ENCODE measurements around the gene CSNK2A3.

GRCh38 chr11:11322101-11322500, 30.9 kb downstream of the CSNK2A3 start:
- TF ChIP-seq CTCF (conservative IDR thresholded peaks at IDR 0.05; ENCODE audit: low read depth, low read length) (no peak), EZH2 (IDR thresholded peaks at IDR 0.05; ENCODE audit: borderline replicate concordance, low read depth, low read length, poor library complexity, severe bottlenecking) (no peak)
